ENCODE results near the gene LRRC43. TPM values are rescaled to one million over a fixed set of nuclear protein-coding genes. Genes with fewer than 3 reads are reported as not detected.

LRRC43 gene
- total RNA-seq, 4 donors from 2014 or later: 2.7 to 11.4 (median 5.3) TPM

GRCh38 chr12:122245553-122245952 is 62.6 kb downstream of the LRRC43 start:
- intact Hi-C loops (cut with DNase I): no loop called here
- Histone ChIP-seq H3K4me3 (replicated peaks in 1 of 3) (no peak overlapping the region), H3K36me3 (peaks cover 21 to 40% of the 10 kb centered on the region in 2 donors), H3K27me3 (no peaks in the 10 kb centered on the region), H3K9me3 (no peaks in the 10 kb centered on the region), H3K27ac (no peak overlapping the region), H3K4me1 (no peaks in the 10 kb centered on the region)
- TF ChIP-seq, protein P1, sequence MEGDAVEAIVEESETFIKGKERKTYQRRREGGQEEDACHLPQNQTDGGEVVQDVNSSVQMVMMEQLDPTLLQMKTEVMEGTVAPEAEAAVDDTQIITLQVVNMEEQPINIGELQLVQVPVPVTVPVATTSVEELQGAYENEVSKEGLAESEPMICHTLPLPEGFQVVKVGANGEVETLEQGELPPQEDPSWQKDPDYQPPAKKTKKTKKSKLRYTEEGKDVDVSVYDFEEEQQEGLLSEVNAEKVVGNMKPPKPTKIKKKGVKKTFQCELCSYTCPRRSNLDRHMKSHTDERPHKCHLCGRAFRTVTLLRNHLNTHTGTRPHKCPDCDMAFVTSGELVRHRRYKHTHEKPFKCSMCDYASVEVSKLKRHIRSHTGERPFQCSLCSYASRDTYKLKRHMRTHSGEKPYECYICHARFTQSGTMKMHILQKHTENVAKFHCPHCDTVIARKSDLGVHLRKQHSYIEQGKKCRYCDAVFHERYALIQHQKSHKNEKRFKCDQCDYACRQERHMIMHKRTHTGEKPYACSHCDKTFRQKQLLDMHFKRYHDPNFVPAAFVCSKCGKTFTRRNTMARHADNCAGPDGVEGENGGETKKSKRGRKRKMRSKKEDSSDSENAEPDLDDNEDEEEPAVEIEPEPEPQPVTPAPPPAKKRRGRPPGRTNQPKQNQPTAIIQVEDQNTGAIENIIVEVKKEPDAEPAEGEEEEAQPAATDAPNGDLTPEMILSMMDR (IDR thresholded peaks at IDR 0.05): no peak
- TF ChIP-seq POLR2A (IDR thresholded peaks at IDR 0.05): no peak
- 100% methylated on average over 1 of the region's 1 CpG for WGBS, 2 donors
- no peak for DNase-seq

- H3K27me3 ChIP-seq: no peaks in the 10 kb centered on the region
- no peak for TF ChIP-seq POLR2A (IDR thresholded peaks at IDR 0.05)
- TF ChIP-seq, protein P1 (IDR thresholded peaks at IDR 0.05): no peak
- H3K27ac ChIP-seq: no peak overlapping the region
- 93 to 94% methylated on average over 6 of the region's 6 CpGs for WGBS, 2 donors
- peaks cover 10 to 24% of the 10 kb centered on the region in 2 donors for H3K36me3 ChIP-seq
- DNase-seq: no peak
- H3K4me1 ChIP-seq: no peaks in the 10 kb centered on the region
- H3K9me3 ChIP-seq: no peaks in the 10 kb centered on the region
- intact Hi-C loops (cut with DNase I): no loop called here
- no peak overlapping the region for H3K4me3 ChIP-seq (replicated peaks in 1 of 3)
Observed at GRCh38 chr12:122250047-122250446, 67.1 kb downstream of the LRRC43 start.

DNA sequence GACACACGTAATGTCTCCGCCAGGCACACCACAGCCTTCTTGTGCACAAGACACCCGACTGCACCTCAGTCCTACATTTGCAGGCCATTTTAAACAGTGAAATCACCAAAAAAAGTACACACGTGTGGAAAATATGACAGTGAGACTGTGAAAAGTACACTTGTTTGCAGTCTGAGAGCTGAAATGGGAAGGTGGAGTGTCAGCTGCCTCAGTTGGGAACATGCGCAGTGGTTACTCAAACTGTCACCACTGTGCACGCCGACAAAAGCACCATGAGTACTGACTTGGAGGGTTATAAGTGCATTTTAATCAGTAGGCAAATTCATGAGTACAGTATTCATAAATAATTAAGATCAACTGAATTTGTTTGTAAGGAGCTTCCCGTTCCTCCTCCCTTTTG is 67.6 kb downstream of the LRRC43 start:
- Histone ChIP-seq H3K4me1 (no peaks in the 10 kb centered on the region), H3K27ac (no peak overlapping the region), H3K36me3 (peaks cover 10 to 24% of the 10 kb centered on the region in 2 donors), H3K27me3 (no peaks in the 10 kb centered on the region), H3K4me3 (replicated peaks in 1 of 3) (no peak overlapping the region), H3K9me3 (no peaks in the 10 kb centered on the region)
- TF ChIP-seq, protein P1 (IDR thresholded peaks at IDR 0.05): no peak
- no peak for TF ChIP-seq POLR2A (IDR thresholded peaks at IDR 0.05)
- intact Hi-C loops (cut with DNase I): no loop called here
- DNase-seq: no peak
- WGBS, 2 donors: 97% methylated on average over 8 of the region's 8 CpGs

Small RNA genes lying within 50 kb of the gene (small RNA-seq; reads per million reads assigned to genes)
- 0.38 reads per million for gene DIABLO

Other genes with a start within 250 kb of the LRRC43 start
- 10 to 100 TPM; 18.3 to 27.2 (median 22.7) TPM for gene BCL7A, start 161.2 kb upstream of the LRRC43 start, total RNA-seq
- gene MLXIP, start 104.4 kb upstream of the LRRC43 start, total RNA-seq: 10 to 100 TPM; 34.0 to 70.1 (median 46.2) TPM
- gene IL31, start 8.9 kb upstream of the LRRC43 start, total RNA-seq: not detected
- gene B3GNT4, start 20.6 kb downstream of the LRRC43 start, total RNA-seq: under 1 TPM in 2 of 4 donors, not detected in 2; 0.11 to 0.13 TPM
- gene DIABLO, start 42.9 kb downstream of the LRRC43 start, total RNA-seq: 10 to 100 TPM; 48.4 to 66.0 (median 55.4) TPM
- 10 to 100 TPM; 14.3 to 16.4 (median 16.1) TPM for gene VPS33A, start 83.4 kb downstream of the LRRC43 start, total RNA-seq
- 100 to 1,000 TPM; 118 to 189 (median 143) TPM for gene CLIP1, start 239.5 kb downstream of the LRRC43 start, total RNA-seq